Endodermal cell (in vitro differentiated cells): Measurements from ENCODE around the gene RAPGEF2. TPM values are rescaled to one million over a fixed set of nuclear protein-coding genes. Genes with fewer than 3 reads are reported as not detected.

Source experiments
- DNase-seq: peaks from one replicate; pipeline ENCODE4 v3.0.0-alpha.2; 2017
- H3K27ac ChIP-seq: 2 replicates; pipeline ENCODE4 v1.5.1; 2013; ENCODE audit warnings: mild to moderate bottlenecking, low read depth, low read length, moderate library complexity
- H3K27me3 ChIP-seq: 2 replicates; pipeline ENCODE4 v1.6.1; 2013; ENCODE audit warnings: mild to moderate bottlenecking, low read length, moderate library complexity; ENCODE audit not compliant: insufficient read depth, control insufficient read depth, poor library complexity, severe bottlenecking
- H3K36me3 ChIP-seq: 2 replicates; pipeline ENCODE4 v1.7.0; 2013; ENCODE audit warnings: mild to moderate bottlenecking, low read length, moderate library complexity; ENCODE audit not compliant: control insufficient read depth, insufficient read depth
- H3K4me1 ChIP-seq: one replicate; pipeline ENCODE4 v1.7.0; 2013; ENCODE audit warnings: low read length; ENCODE audit not compliant: control insufficient read depth, insufficient read depth
- H3K4me3 ChIP-seq: 2 replicates; pipeline ENCODE4 v1.5.1; 2013; ENCODE audit warnings: mild to moderate bottlenecking, low read length, moderate library complexity
- H3K9ac ChIP-seq: 2 replicates; pipeline ENCODE4 v1.6.1; 2013; ENCODE audit warnings: mild to moderate bottlenecking, low read length, moderate library complexity; ENCODE audit not compliant: poor library complexity, severe bottlenecking; ENCODE audit errors: extremely low read depth
- H3K9me3 ChIP-seq: 2 replicates; pipeline ENCODE4 v1.6.1; 2013; ENCODE audit warnings: mild to moderate bottlenecking, low read length, moderate library complexity; ENCODE audit not compliant: control insufficient read depth
- H3K27ac Mint-ChIP-seq: 2 replicates; pipeline ENCODE4 v1.8.0; 2020; ENCODE audit warnings: mixed read lengths
- H3K27me3 Mint-ChIP-seq: 2 replicates; pipeline ENCODE4 v1.8.0; 2021; ENCODE audit warnings: mild to moderate bottlenecking, mixed read lengths; ENCODE audit not compliant: insufficient read depth
- H3K36me3 Mint-ChIP-seq: 2 replicates; pipeline ENCODE4 v1.8.0; 2020; ENCODE audit warnings: low read depth, mixed read lengths
- H3K4me1 Mint-ChIP-seq: 2 replicates; pipeline ENCODE4 v1.8.0; 2020; ENCODE audit warnings: mixed read lengths
- H3K4me3 Mint-ChIP-seq: 2 replicates; pipeline ENCODE4 v1.8.0; 2020; ENCODE audit warnings: mild to moderate bottlenecking, moderate library complexity, mixed read lengths
- H3K9me3 Mint-ChIP-seq: 2 replicates; pipeline ENCODE4 v1.8.0; 2020; ENCODE audit warnings: mild to moderate bottlenecking, mixed read lengths
- CTCF ChIP-seq: fragments of 200-600 bp; sonication (generic); conservative IDR thresholded peaks from 2 replicates; pipeline ENCODE4 v1.5.0; 2021; ENCODE audit warnings: antibody characterized with exemption, mild to moderate bottlenecking
- WGBS, 2 experiments: methylation state at CpG; one replicate each; pipeline versions ENCODE4 v1.1.5 to v1.1.7; 2013; ENCODE audit warnings: missing lambda C conversion rate in 2 of 2, mixed read lengths in 1 of 2; ENCODE audit not compliant: insufficient coverage in 1 of 2, insufficient read length in 1 of 2; 5-methylcytosine and 5-hydroxymethylcytosine counted together
- microRNA-seq: library from miRNA; unstranded; fragments of <30 nt; microRNA quantifications from one replicate; pipeline ENCODE4 v1.2.0, GENCODE V29; 2020; ENCODE audit warnings: borderline microRNAs expressed
- total RNA-seq, 2 donors: library from RNA; stranded (reverse); fragmentation: NEBNext Ultra II Directional in 1 of 2; extraction: Animal tissue kit (Norgen Biotek cat#: 25700) in 1 of 2; gene quantifications; 2 replicates in 1 of 2; 3 replicates in 1 of 2; pipeline ENCODE4 v1.2.1, GENCODE V29; 2021

The RAPGEF2 gene
- total RNA-seq, 2 donors from 2014 or later, result 63.4 to 78.2 TPM

GRCh38 chr4:159401791-159402380 lies 299.0 kb downstream of the RAPGEF2 start:
- TF ChIP-seq CTCF, result no peak
- H3K36me3 ChIP-seq, result no peaks in the 10 kb centered on the region
- H3K27me3 ChIP-seq, result no peaks in the 10 kb centered on the region
- no peak overlapping the region for H3K9ac ChIP-seq
- no peak overlapping the region for H3K4me3 ChIP-seq
- H3K27ac Mint-ChIP-seq, result no peak overlapping the region
- H3K36me3 Mint-ChIP-seq, result no peaks in the 10 kb centered on the region
- H3K4me1 ChIP-seq, result no peaks in the 10 kb centered on the region
- H3K9me3 Mint-ChIP-seq, result no peaks in the 10 kb centered on the region
- H3K9me3 ChIP-seq, result no peaks in the 10 kb centered on the region
- WGBS, 2 experiments, result 80 to 87% methylated on average over 4 to 6 of the region's 6 CpGs
- no peaks in the 10 kb centered on the region for H3K4me1 Mint-ChIP-seq
- H3K27me3 Mint-ChIP-seq, result no peaks in the 10 kb centered on the region
- no peak for DNase-seq
- H3K27ac ChIP-seq, result no peak overlapping the region
- H3K4me3 Mint-ChIP-seq, result no peak overlapping the region

Small RNAs within 50 kb of the gene (microRNA-seq; reads per million reads assigned to microRNA genes)
- gene MIR3688-1 (not detected), gene MIR3688-2 (not detected)
